UCSD-AML1 (cell line): ENCODE measurements around the gene MAGEA10.
"Not testable (repeated sequence)": the region's sequence is repeated elsewhere in the genome, so short reads cannot be mapped to it uniquely, and the experiment has no call there.

Source experiments
- DNase-seq: peaks from one replicate; lab custom pipeline; 2025; ENCODE audit not compliant: unreplicated experiment; lab: John Stamatoyannopoulos, UW

Gene MAGEA10

GRCh38 chrX:152138388-152138784, at the start of gene MAGEA10:
Gene MAGEA10 (minus strand): TSS chrX:152138577. CDS start chrX:152135620, 2,957 bp downstream.
- no peak for DNase-seq

GRCh38 chrX:152177497-152178269, 39.3 kb upstream of the MAGEA10 start:
- DNase-seq, result no peak

- no peak for DNase-seq
Observed at GRCh38 chrX:152177052-152177451, 38.7 kb upstream of the MAGEA10 start.

GRCh38 chrX:152175892-152176291, 37.5 kb upstream of the MAGEA10 start:
- not testable (repeated sequence) for DNase-seq

GRCh38 chrX:152173923-152174322, 35.5 kb upstream of the MAGEA10 start:
- DNase-seq, result not testable (repeated sequence)

- DNase-seq, result no peak
Observed at GRCh38 chrX:152170621-152171020, 32.2 kb upstream of the MAGEA10 start.

- DNase-seq, result no peak
Observed at GRCh38 chrX:152165033-152165743, 26.8 kb upstream of the MAGEA10 start.

- no peak for DNase-seq
Observed at GRCh38 chrX:152157042-152157441, 18.7 kb upstream of the MAGEA10 start.

- no peak for DNase-seq
Observed at GRCh38 chrX:152155766-152156310, 17.5 kb upstream of the MAGEA10 start.

GRCh38 chrX:152154050-152154449, 15.7 kb upstream of the MAGEA10 start:
- DNase-seq, result no peak

GRCh38 chrX:152151256-152151655, 12.9 kb upstream of the MAGEA10 start:
- DNase-seq, result no peak

- no peak for DNase-seq
Observed at GRCh38 chrX:152149648-152150047, 11.3 kb upstream of the MAGEA10 start.

- no peak for DNase-seq
Observed at GRCh38 chrX:152139589-152139988, 1.2 kb upstream of the MAGEA10 start.

GRCh38 chrX:152137771-152138387, 498 bp downstream of the MAGEA10 start:
- no peak for DNase-seq

GRCh38 chrX:152136312-152136711, 2.1 kb downstream of the MAGEA10 start:
- DNase-seq, result no peak

GRCh38 chrX:152131525-152131924, 6.9 kb downstream of the MAGEA10 start:
- no peak for DNase-seq

GRCh38 chrX:152129069-152129844, 9.1 kb downstream of the MAGEA10 start:
- DNase-seq, result not testable (repeated sequence)

GRCh38 chrX:152117305-152117704, 21.1 kb downstream of the MAGEA10 start:
- no peak for DNase-seq

- no peak for DNase-seq
Observed at GRCh38 chrX:152108527-152108926, 29.9 kb downstream of the MAGEA10 start.

- DNase-seq, result no peak
Observed at GRCh38 chrX:152103866-152104265, 34.5 kb downstream of the MAGEA10 start.

- no peak for DNase-seq
Observed at GRCh38 chrX:152086141-152086540, 52.2 kb downstream of the MAGEA10 start.
